Myocyte (in vitro differentiated cells): Measurements from ENCODE around the gene CCNK. TPM values are rescaled to one million over a fixed set of nuclear protein-coding genes. Genes with fewer than 3 reads are reported as not detected.

Source experiments
- DNase-seq: peaks from one replicate; pipeline ENCODE4 v3.0.0-alpha.2; 2012; ENCODE audit warnings: low read depth
- total RNA-seq: library from RNA; depleted of rRNA; stranded (reverse); fragments of >200 nt; gene quantifications from 2 replicates; pipeline ENCODE4 v1.2.3, GENCODE V29; 2014

Gene CCNK
- total RNA-seq, 1 donor from 2014 or later = 18.6 TPM

- DNase-seq = no peak
These were observed 23.9 kb downstream of the CCNK start for GRCh38 chr14:99505089-99505488.

- no peak for DNase-seq
These were observed 25.1 kb downstream of the CCNK start for GRCh38 chr14:99506276-99506675.

GRCh38 chr14:99507860-99508640 lies 26.8 kb downstream of the CCNK start:
- no peak for DNase-seq

- no peak for DNase-seq
These were observed 27.9 kb downstream of the CCNK start for GRCh38 chr14:99508896-99509629.

- no peak for DNase-seq
These were observed 28.8 kb downstream of the CCNK start for GRCh38 chr14:99509871-99510555.

- DNase-seq = no peak
These were observed 29.4 kb downstream of the CCNK start for GRCh38 chr14:99510556-99511139.

- no peak for DNase-seq
These were observed 30.4 kb downstream of the CCNK start for GRCh38 chr14:99511421-99512109.

GRCh38 chr14:99512110-99512449 lies 30.9 kb downstream of the CCNK start:
- no peak for DNase-seq

- DNase-seq = no peak
These were observed 31.5 kb downstream of the CCNK start for GRCh38 chr14:99512571-99513182.

GRCh38 chr14:99513183-99513694 lies 32.0 kb downstream of the CCNK start:
- no peak for DNase-seq

GRCh38 chr14:99513946-99514551 lies 32.8 kb downstream of the CCNK start:
- DNase-seq = no peak

GRCh38 chr14:99514552-99515300 lies 33.5 kb downstream of the CCNK start:
- DNase-seq = no peak

GRCh38 chr14:99515301-99516155 lies 34.3 kb downstream of the CCNK start:
- no peak for DNase-seq

- no peak for DNase-seq
These were observed 35.1 kb downstream of the CCNK start for GRCh38 chr14:99516156-99516870.

- DNase-seq = no peak
These were observed 35.8 kb downstream of the CCNK start for GRCh38 chr14:99516871-99517642.

- no peak for DNase-seq
These were observed 36.6 kb downstream of the CCNK start for GRCh38 chr14:99517643-99518381.
